Measurements from ENCODE around the gene BAZ1B. TPM values are rescaled to one million over a fixed set of nuclear protein-coding genes. Genes with fewer than 3 reads are reported as not detected.

The BAZ1B gene
- total and polyA plus RNA-seq, 4 donors, result 8.6 to 31.3 (median 21.5) TPM

GRCh38 chr7:73439410-73439704 lies 82.7 kb downstream of the BAZ1B start:
- Histone ChIP-seq H3K4me1 (ENCODE audit: control insufficient read depth in 4 of 4, insufficient read depth in 4 of 4, low read length in 3 of 4) (peaks cover 0 to 2% (median 0%) of the 10 kb centered on the region in 4 donors), H3K36me3 (ENCODE audit: control insufficient read depth in 4 of 4, insufficient read depth in 3 of 4, low read depth in 1 of 4, low read length in 3 of 4) (peaks cover 17 to 42% (median 29%) of the 10 kb centered on the region in 4 donors), H3K27me3 (ENCODE audit: control insufficient read depth in 4 of 4, insufficient read depth in 4 of 4, low read length in 3 of 4) (no peaks in the 10 kb centered on the region), H3K9me3 (ENCODE audit: control insufficient read depth in 4 of 4, low read length in 3 of 4) (no peaks in the 10 kb centered on the region), H3K4me3 (ENCODE audit: low read depth in 1 of 3, low read length in 3 of 3) (no peak overlapping the region), H3K27ac (ENCODE audit: low read depth in 1 of 2, low read length in 2 of 2) (no peak overlapping the region), H3K9ac (ENCODE audit: low read depth in 1 of 2, low read length in 2 of 2) (no peak overlapping the region)
- 93% methylated on average over 7 of the region's 7 CpGs for WGBS
- no peak for DNase-seq (ENCODE audit: low spot score)
- no peak for TF ChIP-seq SP1 (IDR thresholded peaks at IDR 0.05)
- TF ChIP-seq RXRA (IDR thresholded peaks at IDR 0.05), result no peak
- TF ChIP-seq CTCF (IDR thresholded peaks at IDR 0.05; ENCODE audit: low read depth, low read length, missing input control), result no peak
- no peak for TF ChIP-seq EGR1 (IDR thresholded peaks at IDR 0.05; ENCODE audit: low read depth in 2 of 2)

GRCh38 chr7:73438547-73439409 lies 83.3 kb downstream of the BAZ1B start:
- Histone ChIP-seq H3K4me3 (ENCODE audit: low read depth in 1 of 3, low read length in 3 of 3) (no peak overlapping the region), H3K27ac (ENCODE audit: low read depth in 1 of 2, low read length in 2 of 2) (no peak overlapping the region), H3K36me3 (ENCODE audit: control insufficient read depth in 4 of 4, insufficient read depth in 3 of 4, low read depth in 1 of 4, low read length in 3 of 4) (peaks cover 17 to 37% (median 24%) of the 10 kb centered on the region in 4 donors), H3K9ac (ENCODE audit: low read depth in 1 of 2, low read length in 2 of 2) (no peak overlapping the region), H3K4me1 (ENCODE audit: control insufficient read depth in 4 of 4, insufficient read depth in 4 of 4, low read length in 3 of 4) (peaks cover 0 to 2% (median under 1%) of the 10 kb centered on the region in 4 donors), H3K27me3 (ENCODE audit: control insufficient read depth in 4 of 4, insufficient read depth in 4 of 4, low read length in 3 of 4) (no peaks in the 10 kb centered on the region), H3K9me3 (ENCODE audit: control insufficient read depth in 4 of 4, low read length in 3 of 4) (peaks cover 0 to 3% (median 0%) of the 10 kb centered on the region in 4 donors)
- TF ChIP-seq NR2F2 (IDR thresholded peaks at IDR 0.05) (no peak), YY1 (IDR thresholded peaks at IDR 0.05) (no peak)
- WGBS, result 92% methylated on average over 16 of the region's 16 CpGs
- DNase-seq (ENCODE audit: low spot score), result no peak

- 72% methylated on average over 16 of the region's 16 CpGs for WGBS
- no peak overlapping the region for H3K4me3 ChIP-seq (ENCODE audit: low read depth in 1 of 3, low read length in 3 of 3)
- H3K4me1 ChIP-seq (ENCODE audit: control insufficient read depth in 4 of 4, insufficient read depth in 4 of 4, low read length in 3 of 4), result peaks cover 0 to 5% (median under 1%) of the 10 kb centered on the region in 4 donors
- H3K27me3 ChIP-seq (ENCODE audit: control insufficient read depth in 4 of 4, insufficient read depth in 4 of 4, low read length in 3 of 4), result no peaks in the 10 kb centered on the region
- H3K9ac ChIP-seq (ENCODE audit: low read depth in 1 of 2, low read length in 2 of 2), result no peak overlapping the region
- DNase-seq (ENCODE audit: low spot score), result no peak
- no peak overlapping the region for H3K27ac ChIP-seq (ENCODE audit: low read depth in 1 of 2, low read length in 2 of 2)
- peaks cover 13 to 27% (median 16%) of the 10 kb centered on the region in 4 donors for H3K36me3 ChIP-seq (ENCODE audit: control insufficient read depth in 4 of 4, insufficient read depth in 3 of 4, low read depth in 1 of 4, low read length in 3 of 4)
- H3K9me3 ChIP-seq (ENCODE audit: control insufficient read depth in 4 of 4, low read length in 3 of 4), result peaks cover 0 to 3% (median 0%) of the 10 kb centered on the region in 4 donors
- TF ChIP-seq TAF1 (conservative IDR thresholded peaks at IDR 0.05) (no peak), JUND (IDR thresholded peaks at IDR 0.05) (no peak), YY1 (IDR thresholded peaks at IDR 0.05) (no peak), REST (IDR thresholded peaks at IDR 0.05) (no peak), NR2F2 (IDR thresholded peaks at IDR 0.05) (no peak), HNF4G (IDR thresholded peaks at IDR 0.05) (no peak), EGR1 (IDR thresholded peaks at IDR 0.05; ENCODE audit: low read depth in 2 of 2) (no peak), HNF4A (conservative IDR thresholded peaks at IDR 0.05) (no peak), RXRA (IDR thresholded peaks at IDR 0.05) (no peak), ATF3 (IDR thresholded peaks at IDR 0.05) (no peak), RAD21 (IDR thresholded peaks at IDR 0.05) (no peak), FOXA1 (IDR thresholded peaks at IDR 0.05) (no peak), ZBTB33 (IDR thresholded peaks at IDR 0.05) (no peak), SP1 (IDR thresholded peaks at IDR 0.05) (no peak)
Observed at GRCh38 chr7:73437621-73438416, 84.3 kb downstream of the BAZ1B start.

Measured in liver (tissue), 9 donors.